ENCODE data around the gene PEX5. TPM values are rescaled to one million over a fixed set of nuclear protein-coding genes. Genes with fewer than 3 reads are reported as not detected.

Gene PEX5
- polyA plus RNA-seq, 1 donor (not counting 4 experiments of a cell fraction or from before 2014, with no cell fraction given): 14.4 TPM

DNA sequence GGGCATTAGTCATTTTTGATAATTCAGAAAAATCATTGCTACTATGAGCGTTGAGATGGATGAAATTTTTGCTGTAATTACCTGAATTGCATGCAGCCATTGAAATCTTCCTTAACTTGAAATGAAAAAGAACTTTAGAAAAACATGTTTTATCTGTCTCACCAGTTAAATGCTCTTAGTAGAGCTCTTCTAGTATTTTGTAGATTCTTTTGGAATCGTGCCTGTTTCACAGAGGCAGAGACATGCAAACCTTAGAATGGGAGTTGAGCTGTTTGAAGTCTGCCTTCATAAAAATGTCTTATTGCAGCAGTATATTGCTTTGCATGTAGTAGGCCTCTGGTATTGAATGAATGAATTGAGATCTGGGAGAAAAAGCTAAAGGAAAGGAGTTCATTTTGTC is 4.2 kb downstream of the PEX5 start:
- H3K4me3 ChIP-seq (ENCODE audit: control insufficient read depth in 2 of 3, extremely low read depth in 1 of 3, insufficient read depth in 2 of 3, low read depth in 1 of 3, low read length in 3 of 3): no peak overlapping the region
- TF ChIP-seq, protein P1, sequence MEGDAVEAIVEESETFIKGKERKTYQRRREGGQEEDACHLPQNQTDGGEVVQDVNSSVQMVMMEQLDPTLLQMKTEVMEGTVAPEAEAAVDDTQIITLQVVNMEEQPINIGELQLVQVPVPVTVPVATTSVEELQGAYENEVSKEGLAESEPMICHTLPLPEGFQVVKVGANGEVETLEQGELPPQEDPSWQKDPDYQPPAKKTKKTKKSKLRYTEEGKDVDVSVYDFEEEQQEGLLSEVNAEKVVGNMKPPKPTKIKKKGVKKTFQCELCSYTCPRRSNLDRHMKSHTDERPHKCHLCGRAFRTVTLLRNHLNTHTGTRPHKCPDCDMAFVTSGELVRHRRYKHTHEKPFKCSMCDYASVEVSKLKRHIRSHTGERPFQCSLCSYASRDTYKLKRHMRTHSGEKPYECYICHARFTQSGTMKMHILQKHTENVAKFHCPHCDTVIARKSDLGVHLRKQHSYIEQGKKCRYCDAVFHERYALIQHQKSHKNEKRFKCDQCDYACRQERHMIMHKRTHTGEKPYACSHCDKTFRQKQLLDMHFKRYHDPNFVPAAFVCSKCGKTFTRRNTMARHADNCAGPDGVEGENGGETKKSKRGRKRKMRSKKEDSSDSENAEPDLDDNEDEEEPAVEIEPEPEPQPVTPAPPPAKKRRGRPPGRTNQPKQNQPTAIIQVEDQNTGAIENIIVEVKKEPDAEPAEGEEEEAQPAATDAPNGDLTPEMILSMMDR (optimal IDR thresholded peaks at IDR 0.05 in 1 of 3, IDR thresholded peaks at IDR 0.05 in 1 of 3, conservative IDR thresholded peaks at IDR 0.05 in 1 of 3; ENCODE audit: extremely low read depth in 1 of 3, insufficient read depth in 2 of 3, low read length in 3 of 3): no peak
- no peak for TF ChIP-seq EZH2 (IDR thresholded peaks at IDR 0.05; ENCODE audit: low read length)
- H3K4me2 ChIP-seq (ENCODE audit: control insufficient read depth, extremely low read depth, insufficient read depth, low read depth, low read length): no peak overlapping the region
- no peak overlapping the region for H2AFZ ChIP-seq (ENCODE audit: control insufficient read depth, low read length)
- DNase-seq (ENCODE audit: low read depth, low spot score) (no peak), FAIRE-seq (no peak)
- H3K9me3 ChIP-seq (ENCODE audit: control insufficient read depth, low read depth, low read length): no peaks in the 10 kb centered on the region
- H3K36me3 ChIP-seq (ENCODE audit: control insufficient read depth in 2 of 2, extremely low read depth in 1 of 2, insufficient read depth in 2 of 2, low read length in 2 of 2): peaks cover 0 to 14% of the 10 kb centered on the region in 2 experiments
- H3K4me1 ChIP-seq (ENCODE audit: control insufficient read depth, extremely low read depth, insufficient read depth, low read length): peaks cover 14% of the 10 kb centered on the region
- H3K27ac ChIP-seq (ENCODE audit: control insufficient read depth, insufficient read depth, low read length): no peak overlapping the region
- H3K9me1 ChIP-seq (ENCODE audit: control insufficient read depth, extremely low read depth, insufficient read depth, low read length): no peaks in the 10 kb centered on the region
- no peak overlapping the region for H3K9ac ChIP-seq (ENCODE audit: control insufficient read depth, extremely low read depth, insufficient read depth, low read length)
- H4K20me1 ChIP-seq (ENCODE audit: control insufficient read depth, extremely low read depth, insufficient read depth, low read length): no peaks in the 10 kb centered on the region
- peaks cover 7% of the 10 kb centered on the region for H3K79me2 ChIP-seq (ENCODE audit: control insufficient read depth, insufficient read depth, low read length)
- H3K27me3 ChIP-seq (ENCODE audit: control insufficient read depth, extremely low read depth, insufficient read depth, low read length): no peaks in the 10 kb centered on the region
- dilution Hi-C loops (cut with MboI; ENCODE audit: extremely low pct_ligation_motif_present, low sequenced_read_pairs): no loop called here

DNA sequence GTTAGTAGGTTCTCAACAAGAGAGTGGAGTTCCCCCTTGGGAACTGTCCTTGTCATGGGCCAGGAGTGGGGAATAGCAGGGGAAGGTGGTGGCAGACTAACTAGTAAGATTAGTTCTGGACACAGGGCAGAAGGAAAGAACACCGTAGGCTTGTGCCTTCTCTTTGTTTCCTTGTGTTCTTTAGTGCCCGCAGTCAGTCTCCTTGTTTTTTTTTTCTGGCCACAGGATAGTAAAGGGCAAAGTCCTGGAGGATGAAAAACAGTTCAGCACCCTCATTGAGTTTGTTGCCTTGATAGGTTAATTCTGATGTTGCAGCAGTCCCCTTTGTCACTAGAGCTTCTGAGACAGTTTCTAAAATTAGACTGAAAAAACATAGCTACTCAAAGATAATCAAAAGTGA is 8.4 kb downstream of the PEX5 start:
- Histone ChIP-seq H3K27me3 (ENCODE audit: control insufficient read depth, extremely low read depth, insufficient read depth, low read length) (no peaks in the 10 kb centered on the region), H3K9ac (ENCODE audit: control insufficient read depth, extremely low read depth, insufficient read depth, low read length) (no peak overlapping the region), H3K27ac (ENCODE audit: control insufficient read depth, insufficient read depth, low read length) (no peak overlapping the region), H3K4me2 (ENCODE audit: control insufficient read depth, extremely low read depth, insufficient read depth, low read depth, low read length) (no peak overlapping the region), H3K9me3 (ENCODE audit: control insufficient read depth, low read depth, low read length) (no peaks in the 10 kb centered on the region), H3K4me1 (ENCODE audit: control insufficient read depth, extremely low read depth, insufficient read depth, low read length) (no peaks in the 10 kb centered on the region), H2AFZ (ENCODE audit: control insufficient read depth, low read length) (no peak overlapping the region), H3K9me1 (ENCODE audit: control insufficient read depth, extremely low read depth, insufficient read depth, low read length) (no peaks in the 10 kb centered on the region), H3K4me3 (ENCODE audit: control insufficient read depth in 2 of 3, extremely low read depth in 1 of 3, insufficient read depth in 2 of 3, low read depth in 1 of 3, low read length in 3 of 3) (no peak overlapping the region), H3K79me2 (ENCODE audit: control insufficient read depth, insufficient read depth, low read length) (no peaks in the 10 kb centered on the region), H3K36me3 (ENCODE audit: control insufficient read depth in 2 of 2, extremely low read depth in 1 of 2, insufficient read depth in 2 of 2, low read length in 2 of 2) (peaks cover 11 to 23% of the 10 kb centered on the region in 2 experiments), H4K20me1 (ENCODE audit: control insufficient read depth, extremely low read depth, insufficient read depth, low read length) (no peaks in the 10 kb centered on the region)
- FAIRE-seq: no peak
- DNase-seq (ENCODE audit: low read depth, low spot score): no peak
- dilution Hi-C loops (cut with MboI; ENCODE audit: extremely low pct_ligation_motif_present, low sequenced_read_pairs): no loop called here
- TF ChIP-seq, protein P1 (optimal IDR thresholded peaks at IDR 0.05 in 1 of 3, IDR thresholded peaks at IDR 0.05 in 1 of 3, conservative IDR thresholded peaks at IDR 0.05 in 1 of 3; ENCODE audit: extremely low read depth in 1 of 3, insufficient read depth in 2 of 3, low read length in 3 of 3): no peak
- no peak for TF ChIP-seq EZH2 (IDR thresholded peaks at IDR 0.05; ENCODE audit: low read length)

Measured in keratinocyte (primary cell).